CD8-positive, alpha-beta memory T cell (primary cell): Measurements from ENCODE around the gene NAGA. TPM values are rescaled to one million over a fixed set of nuclear protein-coding genes. Genes with fewer than 3 reads are reported as not detected.
"Not testable (repeated sequence)": the region's sequence is repeated elsewhere in the genome, so short reads cannot be mapped to it uniquely, and the experiment has no call there.

Source experiments
- CTCF ChIA-PET: fragments of 350-600 bp; sonication (Branson Sonifier 250); formaldehyde crosslinking; loops from one replicate; lab custom pipeline; 2021; ENCODE audit warnings: antibody characterized with exemption; lab: Charles Lee
- POLR2A ChIA-PET: fragments of 350-600 bp; sonication (Branson Sonifier 250); formaldehyde crosslinking; loops from one replicate; lab custom pipeline; 2021; ENCODE audit warnings: antibody characterized with exemption; lab: Charles Lee
- DNase-seq, 5 donors: peaks; one replicate each; pipeline versions ENCODE4 v3.0.0 to v3.0.0-alpha.2; 2020 to 2022; ENCODE audit warnings: mixed read lengths in 1 of 5
- H3K27ac ChIP-seq: one replicate; pipeline ENCODE4 v1.7.0; 2013; ENCODE audit warnings: low read depth, mild to moderate bottlenecking, low read length, moderate library complexity
- H3K27me3 ChIP-seq: 2 replicates; pipeline ENCODE4 v1.7.0; 2013; ENCODE audit warnings: low read length, mild to moderate bottlenecking; ENCODE audit not compliant: insufficient read depth, poor library complexity, severe bottlenecking
- H3K36me3 ChIP-seq: 2 replicates; pipeline ENCODE4 v1.7.0; 2013; ENCODE audit warnings: mild to moderate bottlenecking, low read length, moderate library complexity; ENCODE audit not compliant: insufficient read depth
- H3K4me1 ChIP-seq: 2 replicates; pipeline ENCODE4 v1.7.0; 2013; ENCODE audit warnings: mild to moderate bottlenecking, low read length, moderate library complexity; ENCODE audit not compliant: insufficient read depth
- H3K4me3 ChIP-seq: 2 replicates; pipeline ENCODE4 v1.7.0; 2013; ENCODE audit warnings: mild to moderate bottlenecking, low read length
- H3K9me3 ChIP-seq: 2 replicates; pipeline ENCODE4 v1.7.0; 2013; ENCODE audit warnings: mild to moderate bottlenecking, low read length
- H3K27ac Mint-ChIP-seq, 8 donors: one replicate each; pipeline ENCODE4 v1.8.0; 2020 to 2021; ENCODE audit warnings: mixed read lengths in 8 of 8, mild to moderate bottlenecking in 6 of 8, inconsistent platforms in 3 of 8, moderate library complexity in 3 of 8
- H3K27me3 Mint-ChIP-seq, 2 donors: one replicate each; pipeline ENCODE4 v1.8.0; 2020 to 2021; ENCODE audit warnings: mixed read lengths in 2 of 2, mild to moderate bottlenecking in 1 of 2, moderate library complexity in 1 of 2
- H3K36me3 Mint-ChIP-seq, 3 donors: one replicate each; pipeline ENCODE4 v1.8.0; 2020 to 2021; ENCODE audit warnings: mixed read lengths in 3 of 3, inconsistent platforms in 1 of 3, mild to moderate bottlenecking in 1 of 3
- H3K4me1 Mint-ChIP-seq, 3 donors: one replicate each; pipeline ENCODE4 v1.8.0; 2020 to 2021; ENCODE audit warnings: mixed read lengths in 3 of 3, inconsistent platforms in 1 of 3, mild to moderate bottlenecking in 1 of 3
- H3K4me3 Mint-ChIP-seq, 7 donors: one replicate each; pipeline ENCODE4 v1.8.0; 2020 to 2021; ENCODE audit warnings: mixed read lengths in 7 of 7, mild to moderate bottlenecking in 6 of 7, moderate library complexity in 4 of 7, inconsistent platforms in 2 of 7
- H3K9me3 Mint-ChIP-seq, 5 donors: one replicate each; pipeline ENCODE4 v1.8.0; 2020 to 2022; ENCODE audit warnings: mixed read lengths in 5 of 5, mild to moderate bottlenecking in 3 of 5, moderate library complexity in 2 of 5, inconsistent platforms in 1 of 5
- polyA plus RNA-seq: library from polyadenylated mRNA; unstranded; fragments of 300-500 nt; fragmentation: Illumina TruSeq; gene quantifications from one replicate; pipeline ENCODE4 v1.2.3, GENCODE V29; 2021
- total RNA-seq, 2 experiments: library from RNA; stranded (reverse); gene quantifications; one replicate each; pipeline ENCODE4 v1.2.3, GENCODE V29; 2021

Gene NAGA
- total and polyA plus RNA-seq, 3 experiments from 2014 or later = 19.0 to 21.2 (median 20.3) TPM

GRCh38 chr22:42104332-42104860 is 33.8 kb upstream of the NAGA start:
- CTCF ChIA-PET = interaction anchor here (1.1 kb wide), 1 partner anchor 13 kb away, joined by 3 read pairs; no protein-coding TSS in a partner anchor
- H3K27ac Mint-ChIP-seq, H3K4me1 ChIP-seq, H3K4me3 Mint-ChIP-seq, H3K27ac ChIP-seq, H3K27me3 ChIP-seq, H3K27me3 Mint-ChIP-seq, DNase-seq, POLR2A ChIA-PET, H3K36me3 ChIP-seq, H3K4me3 ChIP-seq, H3K4me1 Mint-ChIP-seq: not testable (repeated sequence)
- peaks cover 5 to 39% (median 36%) of the 10 kb centered on the region in 5 donors for H3K9me3 Mint-ChIP-seq
- H3K9me3 ChIP-seq = peaks cover 11% of the 10 kb centered on the region
- peaks cover 12 to 52% (median 25%) of the 10 kb centered on the region in 3 donors for H3K36me3 Mint-ChIP-seq

GRCh38 chr22:42101199-42101598 is 30.6 kb upstream of the NAGA start:
- no peak for DNase-seq
- Histone ChIP-seq H3K9me3 (peaks cover 11% of the 10 kb centered on the region), H3K36me3 (no peaks in the 10 kb centered on the region), H3K4me3 (no peak overlapping the region), H3K4me1 (no peaks in the 10 kb centered on the region), H3K27me3 (no peaks in the 10 kb centered on the region), H3K27ac (no peak overlapping the region)
- H3K9me3 Mint-ChIP-seq = peaks cover 8 to 43% (median 39%) of the 10 kb centered on the region in 5 donors
- peaks cover 6 to 45% (median 30%) of the 10 kb centered on the region in 3 donors for H3K36me3 Mint-ChIP-seq
- H3K27ac Mint-ChIP-seq = no peak overlapping the region
- no peak overlapping the region for H3K4me3 Mint-ChIP-seq
- H3K27me3 Mint-ChIP-seq = no peaks in the 10 kb centered on the region
- CTCF ChIA-PET = interaction anchor here (0.7 to 4.3 kb wide), 2 partner anchors 10 to 510 kb away, joined by 3 to 22 read pairs; partner anchors contain the start of gene NDUFA6
- H3K4me1 Mint-ChIP-seq = no peaks in the 10 kb centered on the region
- POLR2A ChIA-PET = interaction anchor here (0.6 kb wide), 1 partner anchor 30 kb away, joined by 5 read pairs; no protein-coding TSS in a partner anchor

- Histone ChIP-seq H3K4me3 (peak overlapping the region; percentile 92), H3K4me1 (peaks cover 24% of the 10 kb centered on the region), H3K27ac (peak overlapping the region; percentile 83), H3K9me3 (no peaks in the 10 kb centered on the region), H3K27me3 (no peaks in the 10 kb centered on the region), H3K36me3 (peaks cover 8% of the 10 kb centered on the region)
- peak overlapping the region; percentile 98 to 99 (median 99) for H3K4me3 Mint-ChIP-seq
- no peaks in the 10 kb centered on the region for H3K9me3 Mint-ChIP-seq
- peak overlapping the region; percentile 96 to 99 (median 98) for H3K27ac Mint-ChIP-seq
- no peaks in the 10 kb centered on the region for H3K27me3 Mint-ChIP-seq
- ChIA-PET POLR2A (interaction anchor here (1.0 to 4.1 kb wide), 7 partner anchors 12 to 523 kb away, joined by 3 to 68 read pairs (median 4); partner anchors contain the start of genes POLDIP3, SMDT1, SNU13 and SREBF2), CTCF (interaction anchor here (0.7 to 3.5 kb wide), 27 partner anchors 10 to 354 kb away, joined by 3 to 41 read pairs (median 4); partner anchors contain the start of genes NAGA, SMDT1 and WBP2NL)
- peaks cover 29 to 45% (median 44%) of the 10 kb centered on the region in 3 donors for H3K4me1 Mint-ChIP-seq
- no peak for DNase-seq
- peaks cover 0 to 32% (median 4%) of the 10 kb centered on the region in 3 donors for H3K36me3 Mint-ChIP-seq
Observed at GRCh38 chr22:42091455-42091782, 20.8 kb upstream of the NAGA start.

- Mint-ChIP-seq H3K9me3 (no peaks in the 10 kb centered on the region), H3K27ac (peak within 1 kb of the TSS; percentile 96 to 99 (median 98)), H3K4me3 (peak within 1 kb of the TSS; percentile 98 to 99 (median 99)), H3K27me3 (no peaks in the 10 kb centered on the region), H3K4me1 (peaks cover 33 to 51% (median 49%) of the 10 kb centered on the region in 3 donors), H3K36me3 (peaks cover 0 to 34% (median 5%) of the 10 kb centered on the region in 3 donors)
- Histone ChIP-seq H3K36me3 (peaks cover 14% of the 10 kb centered on the region), H3K27ac (peak within 1 kb of the TSS; percentile 94), H3K4me1 (peaks cover 24% of the 10 kb centered on the region), H3K4me3 (peak within 1 kb of the TSS; percentile 92), H3K9me3 (no peaks in the 10 kb centered on the region), H3K27me3 (no peaks in the 10 kb centered on the region)
- DNase-seq = peak; percentile 96 to 99 (median 98)
- ChIA-PET CTCF (interaction anchor here (0.7 to 3.5 kb wide), 31 partner anchors 10 to 392 kb away, joined by 3 to 41 read pairs (median 4); partner anchors contain the start of genes MEI1, NAGA, SMDT1 and WBP2NL), POLR2A (interaction anchor here (0.7 to 4.1 kb wide), 10 partner anchors 11 to 524 kb away, joined by 3 to 68 read pairs (median 4); partner anchors contain the start of genes NAGA, POLDIP3, SMDT1 and SNU13)
Observed at GRCh38 chr22:42090596-42091454, 20.2 kb upstream of the NAGA start, which contains the start of gene NDUFA6. Gene NDUFA6, minus strand, starts transcription at chr22:42090772. Its CDS starts 28 bp downstream, at chr22:42090744.

- peaks cover 33 to 63% (median 47%) of the 10 kb centered on the region in 3 donors for H3K4me1 Mint-ChIP-seq
- Histone ChIP-seq H3K9me3 (no peaks in the 10 kb centered on the region), H3K27me3 (no peaks in the 10 kb centered on the region), H3K36me3 (peaks cover 37% of the 10 kb centered on the region), H3K27ac (no peak overlapping the region), H3K4me3 (no peak overlapping the region), H3K4me1 (peaks cover 13% of the 10 kb centered on the region)
- peak overlapping the region in 1 of 7 donors; percentile 67 for H3K4me3 Mint-ChIP-seq
- DNase-seq = no peak
- ChIA-PET CTCF (interaction anchor here (1.2 kb wide), 1 partner anchor 358 kb away, joined by 3 read pairs; no protein-coding TSS in a partner anchor), POLR2A (interaction anchor here (0.9 kb wide), 1 partner anchor 30 kb away, joined by 4 read pairs; no protein-coding TSS in a partner anchor)
- H3K27ac Mint-ChIP-seq = peak overlapping the region in 2 of 8 donors; percentile 38 to 52
- peaks cover 6 to 70% (median 10%) of the 10 kb centered on the region in 3 donors for H3K36me3 Mint-ChIP-seq
- no peaks in the 10 kb centered on the region for H3K27me3 Mint-ChIP-seq
- no peaks in the 10 kb centered on the region for H3K9me3 Mint-ChIP-seq
Observed at GRCh38 chr22:42086051-42086450, 15.4 kb upstream of the NAGA start.

- H3K4me3 Mint-ChIP-seq = peak overlapping the region in 1 of 7 donors; percentile 17
- peaks cover 6 to 71% (median 10%) of the 10 kb centered on the region in 3 donors for H3K36me3 Mint-ChIP-seq
- Histone ChIP-seq H3K4me3 (no peak overlapping the region), H3K4me1 (peaks cover 20% of the 10 kb centered on the region), H3K27me3 (no peaks in the 10 kb centered on the region), H3K27ac (no peak overlapping the region), H3K36me3 (peaks cover 37% of the 10 kb centered on the region), H3K9me3 (no peaks in the 10 kb centered on the region)
- H3K27me3 Mint-ChIP-seq = no peaks in the 10 kb centered on the region
- no peaks in the 10 kb centered on the region for H3K9me3 Mint-ChIP-seq
- H3K27ac Mint-ChIP-seq = peak overlapping the region in 3 of 8 donors; percentile 10 to 46 (median 45)
- peaks cover 36 to 63% (median 49%) of the 10 kb centered on the region in 3 donors for H3K4me1 Mint-ChIP-seq
- ChIA-PET POLR2A (no interaction called here), CTCF (no interaction called here)
- DNase-seq = no peak
Observed at GRCh38 chr22:42084874-42085273, 14.3 kb upstream of the NAGA start.

- no peak overlapping the region for H3K4me3 ChIP-seq
- H3K27me3 Mint-ChIP-seq = no peaks in the 10 kb centered on the region
- H3K27ac Mint-ChIP-seq = peak overlapping the region in 2 of 8 donors; percentile 21 to 27
- ChIA-PET POLR2A (no interaction called here), CTCF (no interaction called here)
- H3K9me3 Mint-ChIP-seq = no peaks in the 10 kb centered on the region
- H3K4me1 ChIP-seq = peaks cover 18% of the 10 kb centered on the region
- no peaks in the 10 kb centered on the region for H3K9me3 ChIP-seq
- H3K27ac ChIP-seq = no peak overlapping the region
- H3K36me3 Mint-ChIP-seq = peaks cover 6 to 67% (median 6%) of the 10 kb centered on the region in 3 donors
- H3K27me3 ChIP-seq = no peaks in the 10 kb centered on the region
- H3K4me3 Mint-ChIP-seq = peak overlapping the region in 1 of 7 donors; percentile 67
- peaks cover 37% of the 10 kb centered on the region for H3K36me3 ChIP-seq
- DNase-seq = no peak
- H3K4me1 Mint-ChIP-seq = peaks cover 32 to 65% (median 42%) of the 10 kb centered on the region in 3 donors
Observed at GRCh38 chr22:42083119-42083518, 12.5 kb upstream of the NAGA start.
